Measurements from ENCODE around the gene FBXO46. TPM values are rescaled to one million over a fixed set of nuclear protein-coding genes. Genes with fewer than 3 reads are reported as not detected.

FBXO46 gene
- total and polyA plus RNA-seq, 9 donors: 7.3 to 16.1 (median 12.5) TPM

DNA sequence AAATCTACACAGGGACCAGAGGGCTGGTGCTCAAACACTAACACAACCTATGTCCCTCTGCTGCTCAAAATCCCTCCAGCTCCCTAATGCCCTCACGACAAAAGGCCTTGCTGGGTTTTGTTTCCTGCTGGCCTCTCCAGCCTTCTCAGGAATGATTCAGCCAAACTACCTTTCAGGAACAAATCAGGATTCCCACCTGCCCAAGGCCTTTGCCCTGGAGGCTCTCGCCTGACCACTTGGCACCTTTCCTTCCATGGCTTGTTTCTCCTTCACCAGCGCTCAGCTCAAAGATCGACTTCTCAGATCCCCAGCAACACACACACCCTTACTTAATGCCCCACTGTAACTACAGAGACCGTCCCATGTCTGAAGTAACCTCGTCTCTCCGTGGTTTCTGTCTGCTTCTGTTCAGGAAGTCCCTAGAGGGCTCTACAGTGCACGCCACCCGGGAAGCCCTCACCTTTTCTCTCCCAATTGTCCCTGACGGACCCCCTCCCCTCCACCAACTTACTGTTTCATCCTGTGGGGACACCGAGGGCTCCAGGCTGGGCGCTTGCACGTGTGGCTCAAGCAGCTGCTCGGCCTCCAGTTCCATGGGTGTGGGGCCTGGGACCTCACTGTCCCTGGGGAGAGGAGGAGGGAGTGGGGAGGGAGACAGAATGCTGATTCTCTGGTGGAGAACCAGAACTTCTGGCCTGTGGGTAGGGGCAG is 41.6 kb upstream of the FBXO46 start:
- 78% methylated on average over 11 of the region's 14 CpGs for WGBS (ENCODE audit: insufficient coverage)
- H3K27me3 ChIP-seq (ENCODE audit: control insufficient read depth, insufficient read depth, low read length): peaks cover 2% of the 10 kb centered on the region
- peak overlapping the region; percentile 65 for H3K27ac ChIP-seq (ENCODE audit: low read length)
- H3K9me3 ChIP-seq (replicated peaks; ENCODE audit: control insufficient read depth, low read depth, low read length): no peaks in the 10 kb centered on the region
- H3K4me1 ChIP-seq (ENCODE audit: control insufficient read depth, insufficient read depth, low read length): peaks cover 41% of the 10 kb centered on the region
- no peak for DNase-seq
- peaks cover 46% of the 10 kb centered on the region for H3K36me3 ChIP-seq (ENCODE audit: control insufficient read depth, insufficient read depth, low read length)
- H3K4me3 ChIP-seq (ENCODE audit: low read length): no peak overlapping the region

DNA sequence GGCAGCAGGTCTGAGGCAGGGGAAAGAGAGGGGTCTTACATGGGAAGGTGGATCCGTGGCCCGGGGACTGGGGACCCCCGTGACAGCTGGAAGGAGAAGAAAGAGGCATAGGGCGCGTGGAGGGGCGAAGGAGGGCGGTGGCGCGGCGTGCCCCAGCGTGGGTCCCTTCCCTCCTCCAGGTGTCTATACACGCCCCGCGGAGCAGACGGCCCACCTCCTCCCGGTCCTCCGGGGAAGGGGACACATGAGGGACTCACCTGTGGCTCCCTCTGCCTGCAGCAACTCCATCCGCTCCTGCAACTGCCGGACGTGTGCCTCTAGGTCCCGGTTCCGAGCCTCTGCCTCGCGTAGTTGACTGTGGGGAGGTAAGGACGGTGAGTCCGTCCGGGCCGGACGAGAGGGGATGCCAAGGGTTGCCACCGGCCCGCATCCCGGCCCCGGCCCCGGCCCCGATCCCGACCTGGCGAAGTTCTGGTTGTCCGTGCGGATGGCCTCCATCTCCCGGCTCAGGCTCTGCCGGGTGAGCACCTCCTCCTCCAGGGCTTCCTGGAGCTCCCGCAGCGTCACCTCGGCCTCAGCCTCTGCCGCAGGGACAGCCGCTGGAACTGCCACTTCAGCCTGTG is 40.7 kb upstream of the FBXO46 start:
- H3K27me3 ChIP-seq (ENCODE audit: control insufficient read depth, insufficient read depth, low read length): peaks cover 2% of the 10 kb centered on the region
- no peaks in the 10 kb centered on the region for H3K9me3 ChIP-seq (replicated peaks; ENCODE audit: control insufficient read depth, low read depth, low read length)
- DNase-seq: no peak
- peaks cover 48% of the 10 kb centered on the region for H3K4me1 ChIP-seq (ENCODE audit: control insufficient read depth, insufficient read depth, low read length)
- 77% methylated on average over 31 of the region's 46 CpGs for WGBS (ENCODE audit: insufficient coverage)
- no peak overlapping the region for H3K4me3 ChIP-seq (ENCODE audit: low read length)
- H3K27ac ChIP-seq (ENCODE audit: low read length): peak overlapping the region; percentile 77
- H3K36me3 ChIP-seq (ENCODE audit: control insufficient read depth, insufficient read depth, low read length): peaks cover 37% of the 10 kb centered on the region

DNA sequence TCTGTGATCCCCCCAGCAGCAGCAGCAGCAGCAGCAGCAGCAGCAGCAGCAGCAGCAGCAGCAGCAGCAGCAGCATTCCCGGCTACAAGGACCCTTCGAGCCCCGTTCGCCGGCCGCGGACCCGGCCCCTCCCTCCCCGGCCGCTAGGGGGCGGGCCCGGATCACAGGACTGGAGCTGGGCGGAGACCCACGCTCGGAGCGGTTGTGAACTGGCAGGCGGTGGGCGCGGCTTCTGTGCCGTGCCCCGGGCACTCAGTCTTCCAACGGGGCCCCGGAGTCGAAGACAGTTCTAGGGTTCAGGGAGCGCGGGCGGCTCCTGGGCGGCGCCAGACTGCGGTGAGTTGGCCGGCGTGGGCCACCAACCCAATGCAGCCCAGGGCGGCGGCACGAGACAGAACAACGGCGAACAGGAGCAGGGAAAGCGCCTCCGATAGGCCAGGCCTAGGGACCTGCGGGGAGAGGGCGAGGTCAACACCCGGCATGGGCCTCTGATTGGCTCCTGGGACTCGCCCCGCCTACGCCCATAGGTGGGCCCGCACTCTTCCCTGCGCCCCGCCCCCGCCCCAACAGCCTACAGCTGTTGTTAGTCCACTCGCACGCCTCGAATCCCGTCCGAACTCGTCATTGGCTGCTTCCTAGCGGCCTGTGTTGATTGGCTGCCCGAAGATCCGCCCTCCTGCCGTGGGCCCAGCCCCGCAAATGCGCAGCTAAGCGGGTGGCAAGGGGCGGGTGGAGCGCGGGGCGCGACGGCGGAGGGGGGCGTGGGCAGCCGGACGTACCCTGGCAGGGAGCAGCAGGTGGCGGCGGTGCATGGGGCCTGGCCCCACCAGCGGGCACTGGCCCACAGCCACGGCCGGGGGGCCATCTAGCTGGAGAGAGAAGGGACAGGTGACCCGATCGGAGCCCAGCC is 39.8 kb upstream of the FBXO46 start:
- WGBS (ENCODE audit: insufficient coverage): 1% methylated on average over 78 of the region's 79 CpGs
- peak overlapping the region; percentile 100 for H3K27ac ChIP-seq (ENCODE audit: low read length)
- H3K36me3 ChIP-seq (ENCODE audit: control insufficient read depth, insufficient read depth, low read length): peaks cover 43% of the 10 kb centered on the region
- peak; percentile 99 for DNase-seq
- peaks cover 58% of the 10 kb centered on the region for H3K4me1 ChIP-seq (ENCODE audit: control insufficient read depth, insufficient read depth, low read length)
- peak overlapping the region; percentile 58 for H3K4me3 ChIP-seq (ENCODE audit: low read length)
- H3K9me3 ChIP-seq (replicated peaks; ENCODE audit: control insufficient read depth, low read depth, low read length): no peaks in the 10 kb centered on the region
- H3K27me3 ChIP-seq (ENCODE audit: control insufficient read depth, insufficient read depth, low read length): peaks cover 2% of the 10 kb centered on the region

DNA sequence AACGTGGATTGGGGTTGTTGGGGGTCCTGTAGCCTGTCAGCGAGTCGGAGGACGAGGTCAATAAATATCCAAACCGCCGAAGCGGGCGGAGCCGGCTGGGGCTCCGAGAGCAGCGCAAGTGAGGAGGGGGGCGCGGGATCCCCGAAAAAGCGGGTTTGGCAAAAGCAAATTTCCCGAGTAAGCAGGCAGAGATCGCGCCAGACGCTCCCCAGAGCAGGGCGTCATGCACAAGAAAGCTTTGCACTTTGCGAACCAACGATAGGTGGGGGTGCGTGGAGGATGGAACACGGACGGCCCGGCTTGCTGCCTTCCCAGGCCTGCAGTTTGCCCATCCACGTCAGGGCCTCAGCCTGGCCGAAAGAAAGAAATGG is 39.1 kb upstream of the FBXO46 start:
- peaks cover 2% of the 10 kb centered on the region for H3K27me3 ChIP-seq (ENCODE audit: control insufficient read depth, insufficient read depth, low read length)
- peaks cover 65% of the 10 kb centered on the region for H3K4me1 ChIP-seq (ENCODE audit: control insufficient read depth, insufficient read depth, low read length)

DNA sequence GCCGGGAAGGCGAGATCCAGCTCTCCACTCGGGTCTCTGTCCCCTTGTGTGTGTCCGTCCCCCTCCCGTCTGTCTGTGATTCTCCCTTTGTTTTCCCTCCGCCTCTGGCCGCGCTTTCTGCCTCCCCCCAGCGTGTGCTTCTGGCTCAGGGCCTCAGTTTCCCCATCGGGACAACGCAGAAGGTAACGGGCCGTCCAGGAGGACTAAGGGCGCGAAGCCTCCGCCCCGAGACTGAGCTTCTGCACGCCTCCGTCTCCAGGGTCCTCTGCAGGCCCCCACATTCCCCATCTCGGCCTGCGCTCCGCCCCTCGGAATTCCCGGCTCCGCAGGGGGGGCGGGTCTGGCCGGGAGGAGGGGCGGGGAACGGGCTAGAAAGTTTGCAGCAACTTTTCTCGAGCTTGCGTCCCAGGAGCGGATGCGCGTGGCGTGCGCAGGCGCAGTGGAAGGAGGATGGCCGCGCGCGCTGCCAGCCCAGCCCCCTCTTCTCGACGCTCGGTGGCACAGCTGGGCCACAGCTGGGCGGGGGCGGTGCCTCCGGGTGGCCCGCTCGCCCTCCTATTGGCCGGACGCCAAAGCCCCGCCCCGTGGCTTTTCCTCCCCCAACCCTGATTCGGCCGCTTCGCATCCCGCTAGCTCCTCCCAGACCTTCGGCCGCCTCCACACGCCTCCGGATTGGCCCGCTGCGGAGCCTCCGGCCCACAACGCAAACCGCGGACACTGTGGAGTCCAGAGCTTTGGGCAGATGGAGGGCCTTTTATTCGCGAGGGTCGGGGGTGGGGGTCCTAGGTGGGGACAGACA is 38.5 kb upstream of the FBXO46 start, which contains the start of gene SIX5:
Gene SIX5 (minus strand): TSS at position 269 of the 799 bp plus-strand sequence. CDS start 408 bp downstream, outside the sequence.
- peak; percentile 99 for DNase-seq
- H3K36me3 ChIP-seq (ENCODE audit: control insufficient read depth, insufficient read depth, low read length): peaks cover 38% of the 10 kb centered on the region
- H3K27me3 ChIP-seq (ENCODE audit: control insufficient read depth, insufficient read depth, low read length): peaks cover 2% of the 10 kb centered on the region
- WGBS (ENCODE audit: insufficient coverage): under 1% methylated on average over 63 of the region's 70 CpGs
- peak within 1 kb of the TSS; percentile 89 for H3K4me3 ChIP-seq (ENCODE audit: low read length)
- H3K9me3 ChIP-seq (replicated peaks; ENCODE audit: control insufficient read depth, low read depth, low read length): no peaks in the 10 kb centered on the region
- H3K4me1 ChIP-seq (ENCODE audit: control insufficient read depth, insufficient read depth, low read length): peaks cover 71% of the 10 kb centered on the region
- peak within 1 kb of the TSS; percentile 100 for H3K27ac ChIP-seq (ENCODE audit: low read length)

More for the DNA sequence above, 39.1 kb upstream of the FBXO46 start:
- under 1% methylated on average over 28 of the region's 28 CpGs for WGBS (ENCODE audit: insufficient coverage)
- Histone ChIP-seq H3K27ac (ENCODE audit: low read length) (peak overlapping the region; percentile 100), H3K4me3 (ENCODE audit: low read length) (peak overlapping the region; percentile 58), H3K9me3 (replicated peaks; ENCODE audit: control insufficient read depth, low read depth, low read length) (no peaks in the 10 kb centered on the region), H3K36me3 (ENCODE audit: control insufficient read depth, insufficient read depth, low read length) (peaks cover 44% of the 10 kb centered on the region)
- peak; percentile 77 for DNase-seq

DNA sequence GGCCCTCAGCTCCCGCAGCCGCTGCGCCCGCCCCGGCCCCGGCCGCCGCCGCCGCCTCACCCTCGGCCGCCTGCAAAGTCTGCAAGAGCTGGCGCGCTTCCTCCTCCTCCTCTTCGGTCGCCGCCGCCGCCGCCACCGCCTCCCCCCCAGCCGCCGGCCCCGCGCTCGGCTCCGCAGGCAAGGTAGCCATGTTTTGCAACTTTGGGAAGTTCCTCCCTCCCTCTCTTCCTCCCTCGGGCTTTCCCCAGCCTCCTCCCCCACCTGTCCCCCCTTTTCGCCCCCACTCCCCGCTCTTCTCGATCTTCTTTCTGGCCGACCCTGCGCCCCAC is 37.9 kb upstream of the FBXO46 start:
- peaks cover 38% of the 10 kb centered on the region for H3K36me3 ChIP-seq (ENCODE audit: control insufficient read depth, insufficient read depth, low read length)
- H3K27me3 ChIP-seq (ENCODE audit: control insufficient read depth, insufficient read depth, low read length): peaks cover 2% of the 10 kb centered on the region
- peak overlapping the region; percentile 89 for H3K4me3 ChIP-seq (ENCODE audit: low read length)
- peaks cover 75% of the 10 kb centered on the region for H3K4me1 ChIP-seq (ENCODE audit: control insufficient read depth, insufficient read depth, low read length)
- no peak for DNase-seq
- H3K9me3 ChIP-seq (replicated peaks; ENCODE audit: control insufficient read depth, low read depth, low read length): no peaks in the 10 kb centered on the region
- 0% methylated on average over 32 of the region's 33 CpGs for WGBS (ENCODE audit: insufficient coverage)
- peak overlapping the region; percentile 100 for H3K27ac ChIP-seq (ENCODE audit: low read length)

DNA sequence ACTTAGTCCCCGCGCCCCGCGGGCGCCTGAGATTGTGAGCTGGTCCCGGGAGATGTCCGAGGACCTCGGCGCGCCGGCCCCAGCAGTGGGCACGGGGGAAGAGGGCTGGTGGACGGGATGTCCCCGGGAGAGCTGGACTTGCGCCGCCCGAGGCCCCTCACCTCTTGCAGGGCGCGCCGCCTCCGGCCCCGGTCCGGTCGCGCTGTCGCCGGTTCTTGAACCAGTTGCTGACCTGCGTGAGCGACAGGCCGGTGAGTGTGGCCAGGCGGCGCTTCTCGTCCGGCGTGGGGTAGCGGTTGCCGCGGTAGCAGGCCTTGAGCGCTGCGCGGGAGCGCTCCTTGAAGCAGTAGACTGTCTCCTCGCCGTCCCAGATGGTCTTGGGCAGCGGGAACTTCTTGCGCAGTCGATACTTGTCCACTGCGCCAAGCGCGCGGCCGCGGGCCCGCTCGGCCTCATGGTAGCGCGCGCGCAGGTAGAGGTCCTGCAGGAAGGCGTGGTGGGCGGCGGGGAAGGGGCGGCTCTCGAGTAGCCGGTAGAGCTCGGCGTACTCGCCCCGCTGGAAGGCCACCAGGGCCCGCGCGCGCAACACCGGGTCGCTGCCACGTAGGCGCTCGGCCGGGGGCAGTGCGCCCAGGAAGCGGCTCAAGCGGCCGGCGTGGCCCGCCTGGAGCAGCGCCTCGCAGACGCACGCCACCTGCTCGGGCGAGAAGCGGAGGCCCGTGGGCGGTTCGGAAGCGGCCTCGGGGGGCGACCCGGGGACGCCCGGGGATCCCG is 37.4 kb upstream of the FBXO46 start:
- under 1% methylated on average over 98 of the region's 102 CpGs for WGBS (ENCODE audit: insufficient coverage)
- peaks cover 75% of the 10 kb centered on the region for H3K4me1 ChIP-seq (ENCODE audit: control insufficient read depth, insufficient read depth, low read length)
- peak overlapping the region; percentile 98 for H3K27ac ChIP-seq (ENCODE audit: low read length)
- peak overlapping the region; percentile 89 for H3K4me3 ChIP-seq (ENCODE audit: low read length)
- H3K36me3 ChIP-seq (ENCODE audit: control insufficient read depth, insufficient read depth, low read length): peaks cover 35% of the 10 kb centered on the region
- H3K27me3 ChIP-seq (ENCODE audit: control insufficient read depth, insufficient read depth, low read length): peaks cover 2% of the 10 kb centered on the region
- no peaks in the 10 kb centered on the region for H3K9me3 ChIP-seq (replicated peaks; ENCODE audit: control insufficient read depth, low read depth, low read length)
- peak; percentile 89 for DNase-seq

DNA sequence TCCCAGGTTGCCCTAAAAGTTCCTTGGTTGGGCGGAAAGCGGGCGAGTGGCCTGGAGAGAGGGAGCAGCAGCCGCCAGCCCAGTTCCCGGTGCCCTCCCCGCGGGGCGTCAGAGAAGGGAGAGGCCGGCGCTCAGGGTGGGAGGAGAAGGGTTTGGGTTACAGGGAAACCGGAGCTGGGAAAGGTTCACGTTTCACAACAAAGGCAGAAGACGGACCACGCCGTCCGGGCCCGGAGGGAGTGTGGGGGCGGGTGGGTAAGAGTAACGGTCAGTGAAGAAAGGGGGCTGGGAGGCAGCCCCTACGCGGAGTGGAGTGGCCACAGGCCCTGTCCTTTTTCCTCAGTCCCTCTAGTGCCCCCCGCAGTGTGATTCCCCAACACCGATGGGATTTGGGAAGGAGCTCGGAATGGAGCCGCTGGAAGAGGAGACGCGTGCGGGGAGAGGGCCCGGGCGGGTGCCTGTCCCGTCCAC is 36.7 kb upstream of the FBXO46 start:
- Histone ChIP-seq H3K4me1 (ENCODE audit: control insufficient read depth, insufficient read depth, low read length) (peaks cover 71% of the 10 kb centered on the region), H3K4me3 (ENCODE audit: low read length) (peak overlapping the region; percentile 89), H3K27me3 (ENCODE audit: control insufficient read depth, insufficient read depth, low read length) (peaks cover 2% of the 10 kb centered on the region), H3K9me3 (replicated peaks; ENCODE audit: control insufficient read depth, low read depth, low read length) (no peaks in the 10 kb centered on the region), H3K36me3 (ENCODE audit: control insufficient read depth, insufficient read depth, low read length) (peaks cover 28% of the 10 kb centered on the region), H3K27ac (ENCODE audit: low read length) (peak overlapping the region; percentile 98)
- peak; percentile 93 for DNase-seq
- 2% methylated on average over 27 of the region's 31 CpGs for WGBS (ENCODE audit: insufficient coverage)

DNA sequence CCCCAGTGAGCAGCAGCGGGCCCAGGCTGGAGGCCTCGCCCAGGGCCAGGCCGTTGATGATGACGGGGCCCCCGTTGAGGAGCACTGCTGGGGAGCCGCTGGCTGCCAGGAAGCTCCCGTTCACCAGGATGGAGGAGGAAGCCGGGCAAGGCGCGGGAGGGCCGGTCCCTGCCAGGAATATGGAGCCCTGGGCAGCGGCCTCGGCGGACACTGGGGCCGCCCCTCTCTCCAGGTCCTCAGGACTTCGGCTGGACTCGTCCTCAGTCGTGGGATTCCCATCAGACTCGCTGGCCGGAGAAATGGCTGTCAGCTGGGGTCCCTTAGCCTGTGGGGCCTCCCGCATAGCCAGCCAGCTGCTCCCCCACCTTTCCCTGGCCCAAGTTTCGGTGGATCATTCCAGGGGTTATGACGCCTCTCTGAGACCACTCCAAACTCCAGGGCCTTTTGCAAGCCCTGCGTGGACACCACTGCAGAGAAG is 36.2 kb upstream of the FBXO46 start:
- Histone ChIP-seq H3K9me3 (replicated peaks; ENCODE audit: control insufficient read depth, low read depth, low read length) (no peaks in the 10 kb centered on the region), H3K36me3 (ENCODE audit: control insufficient read depth, insufficient read depth, low read length) (peaks cover 23% of the 10 kb centered on the region), H3K4me3 (ENCODE audit: low read length) (peak overlapping the region; percentile 89), H3K27ac (ENCODE audit: low read length) (peak overlapping the region; percentile 98), H3K27me3 (ENCODE audit: control insufficient read depth, insufficient read depth, low read length) (peaks cover 2% of the 10 kb centered on the region), H3K4me1 (ENCODE audit: control insufficient read depth, insufficient read depth, low read length) (peaks cover 66% of the 10 kb centered on the region)
- DNase-seq: no peak
- WGBS (ENCODE audit: insufficient coverage): 13% methylated on average over 21 of the region's 24 CpGs

Measured in muscle of leg (tissue), 11 donors.